SK-N-MC (cell line): ENCODE data around the gene FANCL.
"Not testable (repeated sequence)": the region's sequence is repeated elsewhere in the genome, so short reads cannot be mapped to it uniquely, and the experiment has no call there.

Experiments
- EZH2 ChIP-seq: fragments of 200-600 bp; sonication (generic); IDR thresholded peaks from one replicate; pipeline ENCODE4 v1.6.1; 2017; ENCODE audit warnings: antibody characterized with exemption
- POLR2AphosphoS5 ChIP-seq: IDR thresholded peaks from 2 replicates; pipeline ENCODE4 v1.6.1; 2012; ENCODE audit warnings: mild to moderate bottlenecking, low read depth, low read length, borderline replicate concordance

- not testable (repeated sequence) for TF ChIP-seq EZH2, POLR2AphosphoS5
Measured at GRCh38 chr2:58177187-58177586, 63.9 kb downstream of the FANCL start.
